Thymus (tissue), 11 donors: ENCODE results near the gene IGLON5. TPM values are rescaled to one million over a fixed set of nuclear protein-coding genes. Genes with fewer than 3 reads are reported as not detected.

Experiments used
- DNase-seq, 9 donors: peaks; one replicate each; pipeline ENCODE4 v3.0.0-alpha.2; 2013; ENCODE audit warnings: low spot score in 9 of 9, low read depth in 6 of 9, missing footprints in 1 of 9
- H3K27ac ChIP-seq, 2 donors: one replicate each; pipeline ENCODE4 v1.5.1; 2013; ENCODE audit warnings: control low read depth in 1 of 2, low read depth in 1 of 2, low read length in 1 of 2, mild to moderate bottlenecking in 1 of 2, moderate library complexity in 1 of 2
- H3K27me3 ChIP-seq, 2 donors: one replicate each; pipeline ENCODE4 v1.5.1; 2013; ENCODE audit warnings: low read length in 1 of 2; ENCODE audit not compliant: control insufficient read depth in 2 of 2, insufficient read depth in 1 of 2
- H3K36me3 ChIP-seq, 2 donors: one replicate each; pipeline ENCODE4 v1.5.1; 2013; ENCODE audit warnings: low read length in 1 of 2, mild to moderate bottlenecking in 1 of 2, moderate library complexity in 1 of 2; ENCODE audit not compliant: control insufficient read depth in 2 of 2, insufficient read depth in 2 of 2
- H3K4me1 ChIP-seq, 2 donors: one replicate each; pipeline ENCODE4 v1.5.1; 2013; ENCODE audit warnings: low read length in 2 of 2; ENCODE audit not compliant: control insufficient read depth in 2 of 2, insufficient read depth in 2 of 2
- H3K4me3 ChIP-seq, 2 donors: one replicate each; pipeline ENCODE4 v1.5.1; 2013; ENCODE audit warnings: low read length in 2 of 2, control low read depth in 1 of 2, mild to moderate bottlenecking in 1 of 2
- H3K9me3 ChIP-seq, 2 donors: one replicate each; pipeline ENCODE4 v1.5.1; 2013; ENCODE audit warnings: low read length in 1 of 2, mild to moderate bottlenecking in 1 of 2; ENCODE audit not compliant: control insufficient read depth in 2 of 2, insufficient read depth in 1 of 2
- WGBS: extraction: QIAGEN DNeasy Blood & Tissue Kit; methylation state at CpG from one replicate; pipeline ENCODE4 v1.1.7; 2013; 5-methylcytosine and 5-hydroxymethylcytosine counted together
- polyA plus RNA-seq: library from polyadenylated mRNA; stranded (reverse); fragments of 200-250 nt; gene quantifications from one replicate; pipeline ENCODE4 v1.2.3, GENCODE V29; 2013
- total RNA-seq: library from RNA; stranded (reverse); fragments of 120-200 nt; gene quantifications from one replicate; pipeline ENCODE4 v1.2.4, GENCODE V29; 2013
- donor health status: healthy.

Gene IGLON5
- total and polyA plus RNA-seq, 2 donors: 0.25 TPM; not detected in 1

- Histone ChIP-seq H3K4me1 (no peaks in the 10 kb centered on the region), H3K4me3 (no peak overlapping the region), H3K36me3 (no peaks in the 10 kb centered on the region), H3K9me3 (no peaks in the 10 kb centered on the region), H3K27ac (no peak overlapping the region), H3K27me3 (no peaks in the 10 kb centered on the region)
- DNase-seq: no peak
- 92% methylated on average over 1 of the region's 1 CpG for WGBS
These were observed 21.8 kb upstream of the IGLON5 start for GRCh38 chr19:51289635-51290034.

- no peaks in the 10 kb centered on the region for H3K36me3 ChIP-seq
- H3K27me3 ChIP-seq: no peaks in the 10 kb centered on the region
- H3K9me3 ChIP-seq: no peaks in the 10 kb centered on the region
- H3K27ac ChIP-seq: no peak overlapping the region
- no peaks in the 10 kb centered on the region for H3K4me1 ChIP-seq
- WGBS: 68% methylated on average over 11 of the region's 11 CpGs
- no peak overlapping the region for H3K4me3 ChIP-seq
- DNase-seq: no peak
These were observed 18.5 kb upstream of the IGLON5 start for GRCh38 chr19:51292971-51293370.

- DNase-seq: no peak
- no peaks in the 10 kb centered on the region for H3K4me1 ChIP-seq
- no peaks in the 10 kb centered on the region for H3K9me3 ChIP-seq
- no peaks in the 10 kb centered on the region for H3K36me3 ChIP-seq
- WGBS: 93% methylated on average over 14 of the region's 14 CpGs
- no peaks in the 10 kb centered on the region for H3K27me3 ChIP-seq
- H3K27ac ChIP-seq: no peak overlapping the region
- no peak overlapping the region for H3K4me3 ChIP-seq
These were observed 17.8 kb upstream of the IGLON5 start for GRCh38 chr19:51293571-51294210.

GRCh38 chr19:51294211-51294976, 17.1 kb upstream of the IGLON5 start:
- Histone ChIP-seq H3K27ac (no peak overlapping the region), H3K4me1 (no peaks in the 10 kb centered on the region), H3K9me3 (no peaks in the 10 kb centered on the region), H3K27me3 (no peaks in the 10 kb centered on the region), H3K4me3 (no peak overlapping the region), H3K36me3 (no peaks in the 10 kb centered on the region)
- DNase-seq: no peak
- 90% methylated on average over 23 of the region's 23 CpGs for WGBS

- H3K27me3 ChIP-seq: no peaks in the 10 kb centered on the region
- DNase-seq: no peak
- 79% methylated on average over 12 of the region's 12 CpGs for WGBS
These were observed 16.5 kb upstream of the IGLON5 start for GRCh38 chr19:51294977-51295375.

GRCh38 chr19:51295382-51296126, 15.9 kb upstream of the IGLON5 start:
- WGBS: 81% methylated on average over 15 of the region's 15 CpGs
- no peaks in the 10 kb centered on the region for H3K27me3 ChIP-seq

More at GRCh38 chr19:51294977-51295375, 16.5 kb upstream of the IGLON5 start:
- Histone ChIP-seq H3K4me3 (no peak overlapping the region), H3K36me3 (no peaks in the 10 kb centered on the region), H3K4me1 (no peaks in the 10 kb centered on the region), H3K27ac (no peak overlapping the region), H3K9me3 (no peaks in the 10 kb centered on the region)

GRCh38 chr19:51296336-51297093, 14.9 kb upstream of the IGLON5 start:
- Histone ChIP-seq H3K27me3 (no peaks in the 10 kb centered on the region), H3K4me3 (no peak overlapping the region), H3K36me3 (no peaks in the 10 kb centered on the region), H3K27ac (no peak overlapping the region), H3K9me3 (no peaks in the 10 kb centered on the region), H3K4me1 (no peaks in the 10 kb centered on the region)
- 71% methylated on average over 9 of the region's 9 CpGs for WGBS
- DNase-seq: no peak

More at GRCh38 chr19:51295382-51296126, 15.9 kb upstream of the IGLON5 start:
- Histone ChIP-seq H3K27ac (no peak overlapping the region), H3K4me3 (no peak overlapping the region), H3K4me1 (no peaks in the 10 kb centered on the region), H3K9me3 (no peaks in the 10 kb centered on the region), H3K36me3 (no peaks in the 10 kb centered on the region)
- no peak for DNase-seq

GRCh38 chr19:51297406-51297805, 14.0 kb upstream of the IGLON5 start:
- WGBS: 89% methylated on average over 5 of the region's 5 CpGs
- Histone ChIP-seq H3K36me3 (no peaks in the 10 kb centered on the region), H3K27me3 (no peaks in the 10 kb centered on the region), H3K4me3 (no peak overlapping the region), H3K9me3 (no peaks in the 10 kb centered on the region), H3K4me1 (no peaks in the 10 kb centered on the region), H3K27ac (no peak overlapping the region)
- DNase-seq: no peak
